ENCODE data around the gene SMC3. TPM values are rescaled to one million over a fixed set of nuclear protein-coding genes. Genes with fewer than 3 reads are reported as not detected.
A peak's percentile ranks its signal among the peaks of the same experiment; 100 is the strongest.

SMC3 gene
- polyA plus RNA-seq, 1 donor = 109 TPM

DNA sequence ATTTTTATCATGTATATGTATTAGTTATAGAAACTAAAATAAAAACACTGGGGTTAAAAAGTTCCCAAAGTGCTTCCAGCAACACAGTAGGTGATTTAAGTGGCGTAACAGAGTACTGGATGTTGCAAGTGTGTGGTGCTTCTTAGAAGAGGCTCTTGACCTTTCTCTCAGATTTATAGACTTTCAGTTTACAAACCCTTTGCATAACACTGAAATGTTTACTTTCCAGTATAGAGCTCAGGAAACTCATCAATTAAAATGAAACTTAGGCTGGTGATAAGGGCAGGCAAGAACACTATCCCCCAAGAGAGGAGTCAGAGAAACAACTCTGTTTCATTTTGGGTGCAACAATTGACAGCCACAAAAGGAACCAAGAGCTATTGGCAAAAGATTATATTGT, 27.5 kb upstream of the SMC3 start:
- DNase-seq = no peak

DNA sequence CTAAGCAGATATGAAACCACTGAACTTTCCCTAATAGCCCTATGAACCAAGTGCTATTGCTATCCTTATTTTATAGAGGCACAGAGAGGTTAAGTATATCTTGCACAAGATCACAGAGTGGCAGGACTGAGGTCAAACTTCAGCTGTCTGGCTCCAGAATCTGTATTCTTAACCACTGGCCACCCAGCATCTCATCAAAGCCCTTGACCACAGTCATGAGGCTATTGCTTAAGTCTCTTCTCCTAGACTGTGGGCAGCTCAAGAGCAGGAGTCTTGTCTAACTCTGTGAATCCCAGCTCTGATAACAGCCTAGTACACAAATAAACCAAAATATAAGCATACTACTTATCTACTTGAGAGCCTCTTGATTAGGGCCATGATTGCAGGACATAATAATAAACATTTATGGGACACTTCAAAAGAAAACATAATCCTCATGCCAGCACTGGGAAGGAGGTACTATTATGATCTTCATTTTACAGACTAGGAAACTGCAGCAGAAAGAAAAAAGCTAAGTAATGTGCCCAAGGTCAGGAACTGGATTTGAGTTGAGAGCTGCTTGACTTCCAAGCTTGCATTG, 22.4 kb upstream of the SMC3 start:
- no peak for DNase-seq

DNA sequence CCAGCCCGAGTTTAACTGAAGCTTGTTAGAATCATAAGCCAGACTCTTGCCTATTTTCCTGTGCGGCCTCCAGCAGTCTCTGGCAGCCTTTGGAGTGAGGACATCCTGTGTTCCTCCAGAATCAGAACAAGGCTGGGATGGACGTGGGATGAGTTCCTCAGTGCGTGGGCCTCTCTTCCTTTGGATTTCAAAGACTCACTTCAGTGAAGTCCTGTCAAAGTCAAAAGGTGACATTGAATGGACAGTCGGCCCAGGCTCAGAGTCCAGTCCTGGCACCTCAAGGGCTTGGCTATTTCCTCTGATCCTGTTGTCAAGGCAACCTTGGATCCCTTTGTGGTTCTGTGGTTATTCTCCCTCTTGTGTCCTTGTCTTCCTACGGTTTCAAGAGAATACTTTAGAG, 21.4 kb upstream of the SMC3 start:
- no peak for DNase-seq

DNA sequence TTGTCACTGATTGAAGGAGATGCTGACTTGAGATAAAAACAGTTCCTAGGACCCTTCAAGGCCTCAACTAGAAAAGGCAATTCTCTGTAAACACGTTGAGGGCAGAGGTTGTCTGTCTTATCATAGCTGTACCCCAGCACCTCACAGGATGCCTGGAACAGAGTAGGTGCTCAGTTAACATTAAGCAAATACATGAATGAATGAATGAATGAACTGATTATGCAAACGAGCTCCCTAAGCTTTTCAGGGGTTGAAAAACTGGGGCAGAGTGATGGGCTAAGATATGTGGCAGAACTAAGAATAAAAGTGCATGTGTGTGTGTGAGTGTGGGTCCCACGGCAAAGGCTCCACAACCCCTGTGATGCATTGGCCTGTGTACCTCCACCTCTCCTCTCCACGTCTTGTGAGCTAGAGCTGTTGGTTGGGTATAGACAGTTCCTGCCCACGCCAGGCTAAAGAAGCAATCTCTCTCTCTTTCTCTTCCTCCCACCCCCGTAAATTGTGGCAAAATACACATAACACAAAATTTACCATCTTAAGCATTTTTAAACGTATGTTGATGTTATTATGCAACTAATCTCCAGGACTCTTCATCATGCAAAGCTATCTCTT, 20.9 kb upstream of the SMC3 start:
- DNase-seq = no peak

DNA sequence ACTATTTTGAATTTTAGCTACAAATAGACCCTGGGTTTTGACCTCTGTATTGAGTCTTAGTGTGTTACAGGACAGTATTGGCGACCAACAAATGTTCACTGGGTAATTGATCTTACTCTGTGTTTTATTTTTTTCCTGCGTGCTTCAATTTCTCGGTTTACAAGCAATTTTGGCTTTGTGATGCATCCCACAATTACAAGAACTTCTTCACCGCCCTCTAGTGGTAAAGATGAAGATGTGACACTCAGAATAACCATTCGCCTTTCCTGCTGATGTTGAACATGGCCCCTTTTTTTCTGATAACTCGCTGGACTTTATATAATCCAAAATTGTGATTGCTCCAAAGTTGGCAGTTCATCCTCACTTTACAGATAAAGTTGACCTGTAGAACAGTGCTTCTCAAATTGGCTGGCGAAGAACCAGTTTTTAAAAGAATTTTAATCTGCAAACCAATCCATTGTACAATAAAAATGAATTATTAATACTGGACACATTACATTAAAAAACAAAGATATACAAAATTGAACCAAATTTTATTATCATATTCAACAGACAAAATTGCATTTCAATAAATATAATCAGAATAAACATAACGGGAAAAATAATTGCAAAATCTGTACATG, 20.2 kb upstream of the SMC3 start:
- DNase-seq = peak; percentile 60

DNA sequence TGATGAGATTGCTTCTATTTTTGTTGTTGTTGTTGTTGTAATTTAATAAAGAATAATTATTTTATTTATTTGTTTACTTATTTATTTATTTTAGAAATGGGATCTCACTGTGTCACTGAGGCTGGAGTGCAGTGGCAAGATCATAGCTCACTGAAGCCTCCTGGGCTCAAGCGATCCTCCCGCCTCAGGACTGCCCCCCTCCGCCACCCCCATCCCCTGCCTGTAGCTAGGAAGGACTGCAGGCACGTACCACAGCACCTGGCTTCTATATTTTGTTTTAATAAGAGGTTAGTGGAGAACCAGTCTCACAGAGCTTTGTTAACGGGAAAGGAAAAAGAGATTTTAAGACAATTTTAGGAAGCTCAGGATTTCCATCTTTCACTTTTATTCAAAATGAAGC, 19.5 kb upstream of the SMC3 start:
- DNase-seq = no peak

DNA sequence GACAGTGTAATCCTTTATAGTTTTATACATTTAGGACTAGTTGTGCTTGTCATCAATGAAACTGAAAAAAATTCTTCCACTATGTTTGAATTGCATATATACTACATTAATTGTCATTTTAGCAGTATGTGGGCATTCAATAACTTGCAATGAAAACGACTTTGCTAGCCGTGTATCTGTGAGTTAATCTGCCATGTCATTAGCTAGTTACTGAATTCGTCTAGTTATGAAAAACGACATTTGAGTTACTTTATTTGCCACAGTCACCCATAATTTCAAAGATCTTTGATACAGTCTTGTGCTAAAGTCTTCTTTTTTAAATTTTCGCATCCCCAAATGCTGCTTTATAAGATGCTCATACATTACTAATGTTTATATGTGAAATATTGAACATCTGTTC, 18.3 kb upstream of the SMC3 start:
- no peak for DNase-seq

GRCh38 chr10:110553905-110554304, 13.6 kb upstream of the SMC3 start:
- DNase-seq = no peak

DNA sequence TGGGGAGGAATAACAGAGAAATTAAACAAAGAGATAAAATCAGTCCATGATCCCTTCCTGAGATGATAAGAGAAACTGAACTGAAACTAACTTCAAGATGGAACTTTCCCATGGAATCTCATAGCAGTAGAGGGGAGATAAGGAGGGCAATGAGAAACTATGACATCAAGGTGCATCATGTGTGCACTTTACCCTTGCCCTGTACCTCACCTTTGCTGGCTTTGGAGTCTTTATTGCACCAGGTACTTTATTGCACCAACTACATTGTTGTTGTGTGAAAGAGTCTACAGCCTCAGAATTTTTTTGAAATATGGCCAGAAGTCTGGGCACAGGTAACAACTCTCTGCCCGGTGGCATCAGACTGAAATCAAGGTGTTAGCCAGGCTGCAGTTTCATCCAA, 11.2 kb upstream of the SMC3 start:
- DNase-seq = no peak

- DNase-seq = no peak
Observed at GRCh38 chr10:110556969-110557601, 10.4 kb upstream of the SMC3 start.

GRCh38 chr10:110558041-110558440, 9.5 kb upstream of the SMC3 start:
- no peak for DNase-seq

DNA sequence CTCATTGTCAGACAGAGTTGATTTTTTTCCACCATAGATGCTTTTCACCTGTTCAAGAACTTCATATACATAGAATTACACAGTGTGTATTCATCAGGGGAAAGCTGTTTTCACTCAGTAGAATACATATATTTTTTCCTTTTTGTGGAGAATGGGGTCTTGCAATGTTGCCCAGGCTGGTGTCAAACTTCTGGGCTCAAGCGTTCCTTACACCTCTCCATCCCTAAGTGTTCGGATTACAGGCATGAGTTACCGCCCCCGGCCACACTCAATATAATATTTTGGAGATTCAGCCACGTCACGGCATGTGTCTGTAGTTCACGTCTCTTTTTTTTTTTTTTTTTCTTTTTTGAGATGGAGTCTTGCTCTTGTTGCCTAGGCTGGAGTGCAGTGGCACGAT, 7.5 kb upstream of the SMC3 start:
- DNase-seq = no peak

DNA sequence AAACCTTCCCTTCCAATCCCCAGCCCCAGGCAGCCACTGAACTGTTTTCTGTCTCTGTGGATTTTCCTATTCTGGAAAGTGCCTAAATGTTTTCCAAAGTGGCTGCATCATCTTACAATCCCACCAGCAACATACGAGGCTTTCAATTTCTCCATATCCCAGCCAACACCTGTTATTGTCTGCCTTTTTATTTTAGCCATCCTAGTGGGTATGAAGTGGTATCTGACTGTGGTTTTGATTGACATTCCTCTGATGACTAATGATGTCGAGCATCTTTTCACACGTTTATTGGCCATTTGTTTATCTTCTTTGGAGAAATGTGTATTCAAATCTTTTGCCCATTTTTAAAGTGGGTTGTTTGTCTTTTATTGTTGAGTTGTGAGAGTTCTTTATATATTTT, 6.2 kb upstream of the SMC3 start:
- no peak for DNase-seq

- DNase-seq = no peak
Observed at GRCh38 chr10:110562348-110562747, 5.1 kb upstream of the SMC3 start.

- no peak for DNase-seq
Observed at GRCh38 chr10:110563132-110563531, 4.4 kb upstream of the SMC3 start.

DNA sequence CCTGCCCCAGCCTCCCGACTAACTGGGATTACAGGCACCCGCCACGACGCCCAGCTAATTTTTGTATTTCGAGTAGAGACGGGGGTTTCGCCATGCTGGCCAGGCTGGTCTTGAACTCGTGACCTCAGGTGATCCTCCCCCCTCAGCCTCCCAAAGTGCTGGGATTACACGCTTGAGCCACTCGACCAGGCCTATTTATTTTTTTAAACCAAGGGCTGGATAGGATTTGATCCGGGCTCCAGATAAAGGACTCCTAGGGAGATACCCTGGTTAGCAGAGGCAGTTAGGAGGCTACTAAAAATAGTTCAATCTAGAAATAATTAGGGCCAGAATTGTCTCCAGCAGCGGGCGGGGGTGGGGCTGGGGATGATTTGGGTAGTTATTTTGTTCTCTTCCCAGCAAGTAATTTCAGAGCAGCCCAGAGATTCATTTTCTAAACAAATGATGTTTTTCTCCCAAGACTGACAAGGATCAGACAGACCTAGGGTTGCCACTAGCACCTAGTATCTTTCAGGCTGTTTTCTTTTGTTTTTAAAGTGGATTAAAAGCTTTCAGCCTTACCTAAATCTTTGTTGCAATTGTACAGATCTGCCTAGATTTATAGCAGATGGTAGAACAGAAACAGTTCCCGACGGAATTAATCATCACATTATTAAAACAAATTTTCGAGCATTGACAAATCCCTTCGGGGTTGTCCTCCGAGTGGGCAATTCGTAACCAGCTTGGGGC, 859 bp upstream of the SMC3 start:
- DNase-seq = peak; percentile 7

- peak; percentile 40 for DNase-seq
Observed at GRCh38 chr10:110568055-110568735, 700 bp downstream of the SMC3 start.

DNA sequence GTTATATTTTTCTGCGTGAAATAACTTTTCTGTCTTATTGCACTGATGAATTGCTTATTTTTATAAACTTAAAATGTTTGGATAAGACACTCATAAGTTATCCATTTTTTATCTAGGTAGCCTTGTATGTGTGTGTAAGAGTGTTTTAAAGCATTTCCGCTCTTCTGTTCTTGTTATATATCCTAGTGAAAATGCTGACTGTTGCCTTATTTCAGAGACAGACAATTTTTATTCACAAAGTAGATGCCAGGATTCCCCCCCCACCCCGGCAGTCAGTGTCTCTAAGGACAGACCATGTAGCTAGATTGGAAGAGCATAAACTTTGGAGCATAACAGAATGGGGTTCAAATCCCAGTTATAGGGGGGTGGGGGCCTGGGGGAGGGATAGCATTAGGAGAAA, 1.6 kb downstream of the SMC3 start:
- DNase-seq = no peak

DNA sequence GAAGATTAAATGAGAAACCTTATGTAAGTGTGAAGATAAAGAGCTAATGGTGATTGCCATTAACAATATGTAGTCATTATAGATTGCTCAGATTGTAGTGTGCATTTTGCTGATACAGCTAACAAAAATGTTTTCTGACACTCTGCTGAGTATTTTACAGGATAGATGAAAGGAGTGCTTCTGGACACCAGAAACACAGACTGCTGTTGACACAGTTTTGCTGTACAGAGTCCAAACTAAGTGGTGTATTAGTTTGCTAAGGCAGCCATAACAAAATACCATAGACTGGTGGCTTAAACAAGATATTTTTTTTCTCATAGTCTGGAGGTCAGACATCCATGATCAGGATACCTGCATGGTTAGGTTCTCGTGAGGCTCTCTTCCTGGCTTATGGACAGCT, 2.2 kb downstream of the SMC3 start:
- no peak for DNase-seq

DNA sequence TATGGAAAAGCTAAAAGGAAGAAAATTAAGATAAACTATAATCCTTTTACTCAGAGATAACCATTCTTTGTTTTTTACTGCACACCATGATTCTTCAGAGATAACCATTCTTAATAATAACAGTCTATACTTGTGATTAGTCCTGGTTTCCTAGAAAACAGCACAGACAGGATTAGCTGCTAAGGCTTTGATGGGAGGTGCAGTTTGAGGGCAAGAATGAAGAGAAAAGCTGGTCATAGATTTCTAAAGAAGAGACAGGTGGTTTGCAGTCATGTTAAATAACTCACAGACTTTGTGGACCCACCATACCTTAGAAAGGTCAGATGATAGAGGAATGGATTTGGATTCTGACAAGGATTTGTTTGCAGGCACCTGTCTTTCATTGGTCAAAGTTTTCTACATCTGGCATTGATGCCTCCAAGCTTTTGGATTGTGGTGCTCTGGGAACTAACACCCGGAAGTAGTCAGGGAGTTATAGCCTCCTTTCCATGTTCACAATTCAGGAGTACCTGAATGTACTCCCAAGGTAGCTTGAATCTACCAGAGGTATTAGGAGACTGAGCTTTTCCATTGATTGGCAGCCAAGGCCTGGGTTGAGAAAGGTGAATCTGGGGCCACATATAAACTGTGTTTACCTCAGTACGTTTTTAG, 3.7 kb downstream of the SMC3 start:
- DNase-seq = no peak

DNA sequence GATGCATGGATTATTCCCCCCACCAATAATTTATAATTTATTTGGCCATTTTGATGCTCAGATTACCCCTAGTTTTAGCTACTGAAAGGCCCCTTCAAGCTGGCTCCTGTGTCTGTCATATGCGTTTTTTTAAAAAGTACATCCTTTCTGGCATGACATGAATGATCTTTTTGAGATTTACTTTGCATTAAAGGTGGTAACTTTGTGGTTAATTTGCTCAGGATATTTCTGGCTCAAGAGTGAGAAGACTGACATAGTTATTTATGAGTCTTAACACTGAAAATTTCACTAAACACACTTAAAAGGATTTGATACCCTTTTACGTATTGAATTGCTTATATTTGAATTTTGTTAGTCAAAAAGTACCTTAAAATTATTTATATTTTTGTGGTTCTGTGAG, 5.4 kb downstream of the SMC3 start:
- DNase-seq = no peak

DNA sequence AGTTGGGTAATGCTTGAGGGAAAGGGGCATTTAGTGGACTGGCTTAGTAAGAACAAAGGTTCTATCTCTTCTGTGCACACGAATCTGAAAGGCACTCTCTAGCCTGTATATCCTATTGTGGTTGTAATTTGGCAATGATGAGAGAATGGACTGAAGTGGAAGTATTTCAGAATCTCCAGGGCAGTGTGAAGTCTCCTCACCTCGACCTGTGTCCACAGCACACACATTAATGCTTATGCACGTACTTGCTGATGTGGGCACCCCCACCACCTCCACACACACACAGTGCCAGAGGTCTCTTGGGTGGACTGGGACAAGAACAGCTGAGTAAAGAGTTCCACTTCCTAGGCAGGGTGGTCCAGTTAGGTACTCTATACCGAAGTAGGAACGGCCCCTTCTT, 6.9 kb downstream of the SMC3 start:
- DNase-seq = no peak

Measured in left kidney (tissue), 2 donors.